Spleen (tissue), 3 donors: ENCODE data around the gene SYNPR.
"Not testable (repeated sequence)": the region's sequence is repeated elsewhere in the genome, so short reads cannot be mapped to it uniquely, and the experiment has no call there.

Experiments
- POLR2A ChIP-seq, 3 donors: fragments of 450-650 bp; IDR thresholded peaks; one replicate each; pipeline ENCODE4 v1.5.1; 2017; ENCODE audit warnings: antibody characterized with exemption in 3 of 3, mild to moderate bottlenecking in 1 of 3
- POLR2AphosphoS5 ChIP-seq, 3 donors: sonication (generic); formaldehyde crosslinking; IDR thresholded peaks; one replicate each; pipeline ENCODE4 v1.5.1; 2017; ENCODE audit warnings: antibody characterized with exemption in 3 of 3

- TF ChIP-seq POLR2A, POLR2AphosphoS5 (IDR thresholded peaks at IDR 0.05): not testable (repeated sequence)
Observed at GRCh38 chr3:63644928-63645781, 367.0 kb downstream of the SYNPR start.
